ENCODE data around the gene ZNF407.
"Not testable (repeated sequence)": the region's sequence is repeated elsewhere in the genome, so short reads cannot be mapped to it uniquely, and the experiment has no call there.

The ZNF407 gene, protein sequence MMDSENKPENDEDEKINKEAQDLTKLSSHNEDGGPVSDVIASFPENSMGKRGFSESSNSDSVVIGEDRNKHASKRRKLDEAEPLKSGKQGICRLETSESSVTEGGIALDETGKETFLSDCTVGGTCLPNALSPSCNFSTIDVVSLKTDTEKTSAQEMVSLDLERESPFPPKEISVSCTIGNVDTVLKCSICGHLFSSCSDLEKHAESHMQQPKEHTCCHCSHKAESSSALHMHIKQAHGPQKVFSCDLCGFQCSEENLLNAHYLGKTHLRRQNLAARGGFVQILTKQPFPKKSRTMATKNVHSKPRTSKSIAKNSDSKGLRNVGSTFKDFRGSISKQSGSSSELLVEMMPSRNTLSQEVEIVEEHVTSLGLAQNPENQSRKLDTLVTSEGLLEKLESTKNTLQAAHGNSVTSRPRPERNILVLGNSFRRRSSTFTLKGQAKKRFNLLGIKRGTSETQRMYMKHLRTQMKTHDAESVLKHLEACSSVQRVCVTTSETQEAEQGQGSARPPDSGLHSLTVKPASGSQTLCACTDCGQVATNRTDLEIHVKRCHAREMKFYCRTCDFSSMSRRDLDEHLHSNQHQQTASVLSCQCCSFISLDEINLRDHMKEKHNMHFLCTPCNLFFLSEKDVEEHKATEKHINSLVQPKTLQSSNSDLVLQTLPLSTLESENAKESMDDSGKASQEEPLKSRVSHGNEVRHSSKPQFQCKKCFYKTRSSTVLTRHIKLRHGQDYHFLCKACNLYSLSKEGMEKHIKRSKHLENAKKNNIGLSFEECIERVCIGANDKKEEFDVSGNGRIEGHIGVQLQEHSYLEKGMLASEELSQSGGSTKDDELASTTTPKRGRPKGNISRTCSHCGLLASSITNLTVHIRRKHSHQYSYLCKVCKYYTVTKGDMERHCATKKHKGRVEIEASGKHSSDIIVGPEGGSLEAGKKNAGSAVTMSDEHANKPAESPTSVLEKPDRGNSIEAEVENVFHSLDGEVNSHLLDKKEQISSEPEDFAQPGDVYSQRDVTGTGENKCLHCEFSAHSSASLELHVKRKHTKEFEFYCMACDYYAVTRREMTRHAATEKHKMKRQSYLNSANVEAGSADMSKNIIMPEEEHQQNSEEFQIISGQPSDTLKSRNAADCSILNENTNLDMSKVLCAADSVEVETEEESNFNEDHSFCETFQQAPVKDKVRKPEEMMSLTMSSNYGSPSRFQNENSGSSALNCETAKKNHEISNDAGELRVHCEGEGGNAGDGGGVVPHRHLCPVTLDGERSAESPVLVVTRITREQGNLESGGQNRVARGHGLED (N-terminal part only)
- 68.3 to 76.0 reads per million in 2 donors for total RNA-seq

DNA sequence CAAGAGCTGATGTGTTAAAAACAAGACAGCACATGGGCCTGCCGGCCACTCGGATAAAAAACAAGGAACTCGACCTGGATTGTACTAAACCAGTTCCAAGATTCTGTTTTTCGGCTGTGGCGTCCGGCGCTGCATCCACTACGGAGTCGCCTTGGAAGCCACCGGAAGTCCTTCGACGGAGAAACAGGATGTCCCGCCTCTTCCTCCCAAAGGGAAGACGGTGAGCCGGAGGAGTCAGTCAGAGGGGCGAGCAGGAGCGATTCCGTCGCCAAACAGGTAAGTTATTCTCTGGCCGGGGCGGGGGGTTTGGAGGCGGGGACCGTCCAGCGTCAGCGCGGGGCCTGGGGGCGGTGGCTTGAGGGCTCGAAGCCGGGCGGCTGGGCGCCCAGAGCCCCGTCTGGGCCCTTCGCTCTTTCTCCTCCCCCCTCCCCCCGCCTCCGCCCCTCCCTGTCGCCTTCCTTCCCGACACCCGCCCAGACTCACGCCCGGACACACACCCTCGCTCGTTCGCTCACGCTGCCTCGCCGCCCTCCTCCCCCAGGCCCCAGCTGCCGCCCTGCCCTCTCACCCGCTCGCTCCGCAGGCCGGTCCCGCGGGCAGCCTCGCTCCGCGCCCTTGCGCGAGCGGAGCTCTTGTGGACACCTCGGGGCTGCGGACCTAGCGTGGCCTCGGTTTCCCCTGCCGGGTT is at the start of gene ZNF407:
ZNF407 (plus strand) TSS at position 209 of the 688 bp plus-strand sequence. CDS start 33,150 bp downstream, outside the sequence.
- DNase-seq = peak; percentile 65 to 94 (median 78)

DNA sequence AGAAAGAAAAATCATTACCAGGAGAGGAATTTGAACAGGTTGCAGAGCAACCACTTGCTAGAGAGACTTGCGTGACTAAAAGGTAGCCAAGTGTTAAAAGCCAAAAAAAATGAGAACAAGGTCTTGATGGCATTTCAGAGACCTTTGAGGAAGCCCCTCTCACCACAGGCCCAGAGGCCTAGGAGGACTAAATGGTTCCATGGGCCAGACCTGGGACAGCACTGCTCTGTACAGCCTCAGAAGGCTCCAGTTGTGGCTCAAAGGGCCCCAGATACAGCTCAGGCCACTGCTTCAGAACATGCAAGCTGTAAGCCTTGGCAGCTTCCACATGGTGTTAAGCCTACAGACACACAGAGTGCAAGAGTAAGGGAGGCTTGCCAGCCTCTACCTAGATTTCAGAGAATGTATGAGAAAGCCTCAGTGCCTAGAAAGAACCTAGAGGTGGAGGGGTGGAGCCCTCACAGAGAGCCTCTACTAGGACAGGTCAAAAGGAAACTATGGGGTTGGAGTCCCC is 48.0 kb upstream of the ZNF407 start:
- no peak for DNase-seq

DNA sequence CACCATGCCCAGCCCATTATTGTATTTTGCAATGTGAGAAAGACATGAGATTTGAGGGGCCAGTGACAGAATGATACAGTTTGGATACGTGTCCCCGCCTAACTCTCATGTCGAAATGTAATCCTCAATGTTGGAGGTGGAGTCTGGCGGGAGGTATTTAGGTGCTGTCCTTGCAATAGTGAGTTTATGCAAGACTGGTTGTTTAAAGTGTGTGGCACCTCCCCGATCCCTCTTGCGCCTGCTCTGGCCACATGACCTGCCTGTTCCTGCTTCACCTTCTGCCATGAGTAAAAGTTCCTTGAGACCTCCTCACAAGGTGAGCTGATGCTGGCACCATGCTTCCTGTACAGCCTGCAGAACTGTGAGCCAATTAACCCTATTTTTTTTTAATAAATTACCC is 46.8 kb upstream of the ZNF407 start:
- no peak for DNase-seq

DNA sequence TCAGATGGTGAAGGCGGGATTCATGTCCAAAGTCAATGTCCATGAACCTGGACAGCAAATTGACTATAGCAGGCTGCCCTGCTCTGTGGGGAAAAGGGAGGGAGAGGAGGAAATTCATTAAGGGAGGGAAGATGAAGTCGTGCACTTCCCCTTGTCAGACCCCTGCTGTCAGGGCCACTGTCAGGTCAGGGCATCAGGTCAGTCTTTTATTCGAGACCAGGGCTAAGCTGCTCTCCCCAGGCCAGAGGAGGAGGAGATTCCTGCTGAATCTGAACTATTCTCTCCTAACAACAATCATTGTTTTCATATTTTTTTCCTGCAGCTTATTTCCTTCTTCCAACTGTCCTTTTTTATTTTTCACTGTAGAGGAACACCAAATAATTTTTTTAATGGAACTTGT is 46.2 kb upstream of the ZNF407 start:
- DNase-seq = no peak

DNA sequence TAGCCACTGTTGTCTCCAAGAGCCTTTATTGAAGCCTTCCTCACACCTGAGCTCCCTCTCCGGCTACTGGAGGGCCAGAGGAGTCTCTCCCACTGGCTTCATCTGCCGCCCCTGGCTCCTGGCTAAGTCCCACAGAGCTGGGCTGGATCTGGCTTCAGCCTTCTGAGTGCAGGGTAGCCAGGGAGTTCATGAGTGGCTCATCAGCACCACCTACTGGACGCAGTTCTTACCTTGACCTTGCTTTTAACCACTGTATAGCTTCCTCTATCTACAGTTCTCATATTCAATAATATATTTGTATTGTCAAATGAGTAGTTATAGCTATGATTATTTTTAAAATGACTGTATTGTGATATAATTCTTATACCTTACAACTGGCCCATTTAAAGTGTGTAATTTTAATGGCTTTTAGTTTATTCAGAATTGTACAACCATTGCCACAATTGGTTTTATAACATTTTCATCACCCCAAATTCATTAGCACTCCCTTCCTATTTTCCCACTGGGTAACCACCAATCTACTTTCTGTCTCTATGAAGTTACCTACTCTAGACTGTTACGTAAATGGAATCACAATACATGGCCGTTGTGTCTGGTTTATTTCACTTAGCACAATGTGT is 45.6 kb upstream of the ZNF407 start:
- DNase-seq = peak in 4 of 5 experiments; percentile 42 to 77 (median 63)

DNA sequence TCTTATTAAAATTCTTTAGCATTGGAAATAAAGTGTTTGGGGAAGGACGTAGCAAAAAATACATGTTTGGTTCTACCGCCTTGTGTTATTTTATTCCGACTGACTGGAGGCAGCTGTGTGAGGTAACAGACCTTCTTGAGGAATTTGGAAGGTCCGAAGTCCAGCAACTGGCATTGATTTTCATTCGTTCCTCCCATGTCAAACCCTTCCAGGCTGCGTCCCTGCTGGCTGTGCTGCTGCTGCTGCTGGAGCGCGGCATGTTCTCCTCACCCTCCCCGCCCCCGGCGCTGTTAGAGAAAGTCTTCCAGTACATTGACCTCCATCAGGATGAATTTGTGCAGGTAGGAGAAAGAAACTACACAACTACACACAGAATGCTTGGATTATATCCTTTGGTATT is 41.5 kb upstream of the ZNF407 start:
- no peak for DNase-seq

DNA sequence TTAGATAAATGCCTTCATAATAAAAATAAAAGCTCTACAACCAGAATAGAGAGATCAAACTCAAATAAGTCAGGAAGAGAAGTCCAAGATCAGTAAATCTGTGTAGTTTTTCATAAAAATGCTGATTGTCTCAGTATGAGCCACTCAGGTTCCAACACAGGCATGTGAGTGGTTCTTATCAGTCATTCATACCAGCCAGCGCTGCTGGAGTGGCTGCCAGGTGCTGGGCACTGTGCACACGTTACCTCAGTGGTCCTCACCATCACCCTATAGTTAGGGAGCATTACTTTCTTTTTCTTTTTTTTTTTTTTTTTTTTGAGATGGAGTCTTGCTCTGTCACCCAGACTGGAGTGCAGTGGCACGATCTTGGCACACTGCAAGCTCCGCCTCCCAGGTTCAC is 39.6 kb upstream of the ZNF407 start:
- DNase-seq = no peak

DNA sequence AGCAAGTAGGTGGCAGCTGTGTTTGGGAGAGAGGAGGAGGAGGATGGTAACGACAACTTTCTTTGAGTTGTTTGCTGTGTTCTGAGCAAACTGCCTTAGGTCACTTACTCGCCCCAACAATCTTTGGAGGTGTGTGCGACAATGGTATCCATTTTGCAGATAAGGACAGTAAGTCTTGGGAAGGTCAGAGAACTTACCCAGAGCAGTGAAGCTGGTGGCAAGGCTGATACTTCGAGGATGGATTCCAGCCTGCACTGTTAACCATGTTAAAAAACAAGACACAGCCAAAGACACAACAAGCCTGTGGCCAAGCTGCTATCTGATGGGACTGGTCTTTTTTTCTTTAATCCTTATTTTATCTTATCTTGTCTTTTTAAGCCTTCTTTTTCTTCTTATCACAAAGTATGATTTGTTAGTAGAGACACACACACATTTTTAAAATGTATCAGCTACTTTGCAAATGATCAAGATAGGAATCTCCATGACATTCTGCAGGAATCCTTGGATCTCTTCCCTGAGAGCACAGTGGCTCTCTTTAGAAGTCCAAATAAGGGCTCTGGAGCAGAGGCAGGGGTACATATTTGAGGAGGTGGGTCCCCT is 35.4 kb upstream of the ZNF407 start:
- DNase-seq = no peak

DNA sequence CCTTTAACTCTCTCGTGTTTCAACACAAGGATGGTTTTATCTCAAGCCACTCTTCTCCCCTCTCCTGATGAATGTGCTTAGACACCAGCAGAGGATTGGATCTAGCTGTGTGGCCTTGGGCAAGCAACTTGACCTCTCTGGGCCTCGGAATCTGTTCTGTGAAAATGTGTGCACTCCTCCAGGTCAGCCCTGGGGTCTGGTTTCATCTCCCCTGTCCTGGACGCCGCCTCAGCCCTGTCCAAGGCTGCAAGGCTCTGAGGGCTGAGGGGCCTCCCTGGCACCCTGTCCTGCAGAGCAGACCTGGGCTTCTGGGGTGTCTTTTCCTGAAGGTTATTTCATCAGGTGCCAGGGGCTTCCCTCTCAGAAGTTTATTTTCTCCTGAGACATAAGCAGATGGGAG is 34.9 kb upstream of the ZNF407 start:
- DNase-seq = no peak

DNA sequence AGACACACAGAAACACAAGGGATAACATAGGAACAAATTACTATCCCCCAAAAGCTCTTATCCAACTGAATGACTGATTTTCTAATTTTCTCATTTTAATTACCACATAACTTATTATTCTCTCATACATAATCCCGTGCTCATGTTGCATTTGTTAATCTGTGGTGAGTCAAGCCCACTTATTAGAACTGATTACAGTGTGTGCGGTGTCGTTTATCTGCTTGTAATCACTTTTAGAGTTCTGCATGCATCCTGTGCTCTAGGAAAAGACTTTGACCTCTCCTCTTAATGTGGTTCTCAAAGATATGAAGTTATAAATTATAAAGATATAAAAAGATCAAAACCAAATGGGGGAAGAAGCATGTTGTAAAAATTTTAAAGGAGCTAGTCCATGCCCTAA is 33.7 kb upstream of the ZNF407 start:
- no peak for DNase-seq

DNA sequence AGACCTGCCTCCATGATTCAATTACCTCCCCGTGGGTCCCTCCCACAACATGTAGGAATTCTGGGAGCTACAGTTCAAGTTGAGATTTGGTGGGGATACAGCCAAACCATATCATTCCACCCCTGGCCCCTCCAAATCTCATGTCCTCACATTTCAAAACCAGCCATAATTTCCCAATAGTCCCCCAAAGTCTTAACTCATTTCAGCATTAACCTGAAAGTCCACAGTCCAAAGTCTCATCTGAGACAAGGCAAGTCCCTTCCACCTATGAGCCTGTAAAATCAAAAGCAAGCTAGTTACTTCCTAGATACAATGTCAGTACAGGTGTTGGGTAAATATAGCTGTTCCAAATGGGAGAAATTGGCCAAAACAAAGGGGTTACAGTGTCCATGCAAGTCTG is 32.5 kb upstream of the ZNF407 start:
- DNase-seq = not testable (repeated sequence)

DNA sequence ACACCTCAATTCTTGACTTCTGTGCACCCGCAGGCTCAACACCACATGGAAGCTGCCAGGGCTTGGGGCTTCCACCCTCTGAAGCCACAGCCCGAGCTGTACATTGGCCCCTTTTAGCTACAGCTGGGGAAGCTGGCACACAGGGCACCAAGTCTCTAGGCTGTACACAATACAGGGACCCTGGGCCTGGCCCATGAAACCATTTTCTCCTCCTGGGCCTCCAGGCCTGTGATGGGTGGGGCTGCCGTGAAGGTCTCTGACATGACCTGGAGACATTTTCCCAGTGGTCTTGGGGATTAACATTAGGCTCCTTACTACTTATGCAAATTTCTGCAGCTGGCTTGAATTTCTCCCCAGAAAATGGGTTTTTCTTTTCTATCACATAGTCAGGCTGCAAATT is 31.7 kb upstream of the ZNF407 start:
- not testable (repeated sequence) for DNase-seq

DNA sequence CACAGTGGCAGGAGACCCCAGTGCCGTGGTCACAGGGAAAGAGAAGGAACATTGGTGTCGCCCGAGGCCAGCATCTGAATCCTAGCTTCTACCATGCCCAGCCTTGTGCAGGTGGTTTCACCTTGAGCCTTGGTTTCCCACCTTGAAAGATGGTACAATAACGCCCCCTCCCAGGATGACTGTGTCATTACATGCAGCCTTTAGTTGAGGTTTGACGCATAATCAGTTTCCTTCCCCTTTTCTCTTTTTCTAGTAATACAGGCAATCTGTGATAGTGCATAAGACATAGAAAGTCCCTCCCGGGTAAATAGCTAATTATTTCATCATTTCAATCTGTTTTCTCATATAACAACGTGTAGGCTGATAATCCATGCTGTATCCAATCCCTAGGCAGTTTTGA is 29.8 kb upstream of the ZNF407 start:
- DNase-seq = no peak

DNA sequence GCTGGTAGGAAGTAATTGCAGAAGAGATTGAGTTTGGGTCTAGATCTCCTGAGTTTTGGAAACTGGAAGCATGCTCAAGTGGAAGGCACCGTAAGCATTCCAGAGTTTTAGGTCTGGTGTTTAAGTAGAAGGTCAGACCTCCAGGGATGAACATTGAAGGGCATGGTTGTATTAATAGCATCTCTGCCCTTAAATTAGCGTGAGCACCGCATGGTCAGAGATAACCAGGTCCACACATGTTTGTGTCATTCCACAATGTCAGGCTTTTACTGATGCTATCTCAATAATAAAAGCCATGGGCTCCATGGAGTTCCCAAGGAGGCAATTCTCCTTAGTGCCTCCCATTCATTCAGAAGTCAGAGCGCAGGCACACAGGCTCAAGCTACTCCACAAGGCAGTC is 28.3 kb upstream of the ZNF407 start:
- no peak for DNase-seq

DNA sequence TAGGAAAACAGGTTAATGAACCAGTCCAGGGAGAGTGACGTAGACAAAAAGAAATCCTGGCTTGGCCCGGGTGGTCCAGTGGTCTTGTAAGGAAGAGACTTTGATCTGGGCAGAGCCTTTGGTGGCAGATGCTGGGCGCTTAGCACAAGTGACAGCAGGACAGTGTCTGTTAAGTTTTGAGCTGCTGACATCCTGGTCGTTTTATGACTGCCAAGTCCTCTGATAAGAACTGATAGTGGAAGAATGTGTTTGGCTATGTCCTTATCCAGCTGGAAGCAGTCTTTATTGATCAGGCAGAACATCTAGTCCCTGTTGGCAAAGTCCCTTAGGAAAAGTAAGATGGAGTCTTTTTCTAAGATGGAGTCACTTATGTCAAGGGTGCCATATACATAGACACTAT is 27.4 kb upstream of the ZNF407 start:
- no peak for DNase-seq

DNA sequence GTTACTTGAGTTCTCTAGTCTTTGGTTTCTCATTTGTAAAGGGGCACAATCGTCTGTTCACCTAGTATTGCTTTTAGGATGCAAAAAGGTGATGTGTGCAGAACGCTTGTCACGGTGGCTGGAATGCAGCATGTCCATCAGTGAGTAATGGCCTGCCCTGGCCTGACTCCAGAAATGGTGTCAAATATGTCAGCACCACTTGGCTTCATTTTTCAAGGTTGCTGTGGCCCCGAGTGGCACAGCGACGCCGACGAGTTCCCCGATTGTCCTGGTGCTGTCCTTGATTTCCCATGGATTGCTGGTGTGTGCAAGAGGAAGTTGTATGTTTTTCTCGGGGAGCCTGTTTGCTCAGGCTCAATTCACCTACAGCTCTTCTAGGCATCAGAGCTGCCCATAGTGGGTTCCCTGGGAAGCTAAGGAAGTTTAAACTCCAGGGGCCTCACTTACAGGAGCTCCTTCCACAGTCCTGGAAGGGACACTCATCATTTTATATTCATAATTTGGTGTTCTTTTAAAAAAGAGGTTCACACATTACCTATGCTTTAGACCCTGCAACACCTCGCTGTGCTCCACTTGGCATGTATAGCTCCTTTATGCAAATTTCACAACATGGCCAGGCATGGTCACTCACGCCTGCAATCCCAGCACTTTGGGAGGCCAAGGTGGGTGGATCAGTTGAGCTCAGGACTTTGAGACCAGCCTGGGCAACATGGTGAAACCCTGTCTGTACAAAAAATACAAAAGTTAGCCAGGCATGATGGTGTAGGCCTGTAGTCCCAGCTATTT is 25.6 kb upstream of the ZNF407 start:
- no peak for DNase-seq

DNA sequence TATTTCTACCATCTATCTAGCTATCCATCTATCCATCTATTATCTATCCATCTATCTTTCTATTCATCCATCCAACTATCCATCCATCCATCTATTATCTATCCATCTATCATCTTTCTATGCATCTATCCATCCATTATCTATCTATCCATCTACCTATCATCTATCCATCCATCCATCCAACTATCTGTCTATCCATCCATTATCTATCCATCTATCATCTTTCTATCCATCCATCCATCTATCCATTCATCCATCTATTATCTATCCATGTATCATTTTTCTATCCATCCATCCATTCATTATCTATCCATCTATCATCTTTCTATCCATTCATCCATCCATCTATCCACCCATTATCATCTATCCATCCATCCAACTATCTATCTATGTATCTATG is 24.6 kb upstream of the ZNF407 start:
- no peak for DNase-seq

DNA sequence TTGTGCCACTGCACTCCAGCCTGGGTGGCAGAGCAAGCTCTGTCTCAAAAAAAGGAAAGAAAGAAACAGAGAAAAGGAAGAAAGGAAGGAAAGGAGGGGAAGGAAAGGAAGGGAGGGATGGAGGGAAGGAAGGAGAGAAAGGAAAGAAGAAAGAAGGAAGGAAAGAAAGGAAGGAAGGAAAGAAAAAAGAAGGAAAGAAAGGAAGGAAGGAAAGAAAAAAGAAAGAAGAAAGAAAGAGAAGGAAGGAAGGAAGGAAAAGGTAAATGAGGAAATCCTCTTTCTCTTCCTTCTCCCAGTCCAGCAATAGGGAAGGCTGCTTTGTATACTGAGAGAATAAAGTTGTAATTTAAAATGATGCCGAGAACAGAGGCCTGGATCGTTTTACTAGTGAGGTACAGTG is 22.8 kb upstream of the ZNF407 start:
- DNase-seq = no peak

DNA sequence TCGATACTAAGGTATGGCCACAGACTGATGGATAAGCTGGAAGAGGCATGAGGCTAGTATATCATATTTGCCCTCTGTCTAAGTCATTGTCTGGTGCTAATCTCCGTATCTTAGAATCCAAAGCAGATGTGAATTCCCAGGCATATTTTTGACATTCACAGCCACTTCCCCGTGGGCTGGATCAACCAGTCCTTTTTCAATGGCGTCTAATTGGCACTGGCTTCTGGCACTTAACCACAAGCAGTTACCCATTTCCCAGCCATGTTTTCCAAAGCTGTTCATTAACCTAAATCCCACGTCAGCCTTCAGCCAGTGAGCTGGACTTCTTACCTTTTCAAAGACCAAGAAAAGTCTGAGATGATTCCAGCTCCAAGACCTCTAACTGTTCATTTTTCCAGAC is 20.7 kb upstream of the ZNF407 start:
- no peak for DNase-seq

DNA sequence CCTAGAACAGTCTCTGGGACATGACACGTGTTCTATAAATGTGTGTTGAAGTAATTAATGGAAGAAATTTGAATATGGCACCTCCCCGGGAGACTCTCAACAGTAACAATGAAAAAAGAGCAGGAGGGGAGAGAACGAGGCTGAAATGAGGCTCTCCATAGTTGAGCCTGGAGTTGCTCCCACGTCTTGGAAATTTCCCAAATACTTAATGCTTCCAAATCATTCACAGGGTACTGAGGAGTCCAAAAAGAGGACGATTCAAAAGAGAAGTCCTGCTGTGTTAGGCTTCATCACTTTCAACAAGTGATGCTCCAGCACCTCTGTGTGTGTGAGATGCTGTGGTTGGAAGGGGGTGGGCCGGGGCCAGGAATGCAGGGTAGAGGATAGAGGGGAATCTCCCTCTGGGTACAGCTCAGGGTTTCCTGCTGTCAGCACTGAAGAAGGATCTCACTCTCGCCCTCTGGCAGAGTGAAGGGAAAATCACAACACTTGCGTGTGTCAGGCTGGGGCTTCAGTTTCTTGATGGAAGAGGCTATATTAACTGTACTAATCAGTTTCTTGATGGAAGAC is 18.1 kb upstream of the ZNF407 start:
- DNase-seq = no peak

Measured in T-helper 2 cell (primary cell).